NCI-H2107 treated with DMSO at 0.1 percent for 48 hours (cell line): ENCODE measurements around the gene APOBEC3C.
"Not testable (repeated sequence)": the region's sequence is repeated elsewhere in the genome, so short reads cannot be mapped to it uniquely, and the experiment has no call there.

ENCODE experiments used
- DNase-seq: peaks from one replicate; lab custom pipeline; 2025; ENCODE audit not compliant: unreplicated experiment; lab: John Stamatoyannopoulos, UW

Gene APOBEC3C

DNA sequence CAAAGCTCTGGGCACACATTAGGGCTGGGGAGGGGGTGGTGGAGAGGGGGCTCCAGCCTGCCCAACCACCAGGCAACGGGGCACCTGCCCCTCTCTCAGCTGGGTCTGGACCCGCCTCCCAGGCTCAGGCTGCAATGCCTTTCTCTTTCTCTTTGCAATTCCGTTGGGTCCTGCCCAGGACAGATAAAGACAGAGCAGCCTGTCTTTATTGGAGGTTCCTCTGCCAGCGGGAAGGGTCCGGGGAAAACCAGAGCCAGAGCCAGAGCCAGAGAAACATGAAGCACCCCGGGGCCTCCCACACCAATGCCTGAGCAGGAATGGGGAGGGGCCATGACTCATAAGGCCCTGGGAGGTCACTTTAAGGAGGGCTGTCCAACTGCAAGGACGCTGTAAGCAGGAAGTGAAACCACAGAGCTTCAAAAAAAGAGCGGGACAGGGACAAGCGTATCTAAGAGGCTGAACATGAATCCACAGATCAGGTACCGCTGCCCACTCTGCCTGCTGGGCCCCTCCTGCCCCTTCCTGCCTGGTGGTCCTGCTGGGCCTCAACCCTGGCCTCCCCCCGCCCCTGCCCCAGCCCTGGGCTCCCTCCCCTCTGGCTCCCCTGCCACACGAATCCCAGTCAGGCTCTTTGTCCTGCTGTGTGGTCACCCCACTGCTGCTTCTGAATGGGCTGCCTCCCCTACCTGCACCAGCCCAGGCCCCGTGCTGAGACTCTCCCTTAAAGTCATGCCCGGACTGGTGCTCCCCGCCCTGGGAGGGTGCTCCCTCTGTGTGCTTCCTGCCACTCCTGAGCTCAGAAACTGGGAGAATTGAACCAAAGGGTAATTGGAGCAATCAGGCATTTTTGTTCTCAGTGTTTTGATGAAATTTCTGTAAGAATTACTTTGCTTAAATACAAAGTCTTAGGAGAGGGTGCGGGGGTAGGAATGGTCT, 31.8 kb upstream of the APOBEC3C start, which contains the start of gene APOBEC3B:
APOBEC3B (plus strand) TSS at position 356 of the 936 bp plus-strand sequence; CDS start at position 463, 107 bp downstream.
- peak; percentile 60 for DNase-seq

DNA sequence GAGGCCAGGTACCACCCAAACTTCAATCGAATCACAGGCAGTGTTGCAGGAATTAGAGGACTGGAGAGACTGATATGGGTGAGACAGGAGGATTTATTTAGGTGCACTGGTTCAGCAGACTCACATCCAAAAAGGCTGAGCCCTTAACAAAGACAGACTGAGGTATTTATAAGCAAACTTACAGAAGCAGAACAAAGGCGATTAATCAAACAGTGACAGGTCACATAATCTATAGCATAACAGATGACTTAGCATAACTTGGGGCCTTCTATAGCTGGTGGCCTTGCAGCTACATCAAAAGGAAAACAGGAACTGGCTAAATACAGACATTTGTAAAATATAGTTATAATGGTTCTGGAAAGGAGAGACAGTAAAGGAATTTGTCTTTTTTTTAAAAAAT, 29.8 kb upstream of the APOBEC3C start:
- DNase-seq, result no peak

DNA sequence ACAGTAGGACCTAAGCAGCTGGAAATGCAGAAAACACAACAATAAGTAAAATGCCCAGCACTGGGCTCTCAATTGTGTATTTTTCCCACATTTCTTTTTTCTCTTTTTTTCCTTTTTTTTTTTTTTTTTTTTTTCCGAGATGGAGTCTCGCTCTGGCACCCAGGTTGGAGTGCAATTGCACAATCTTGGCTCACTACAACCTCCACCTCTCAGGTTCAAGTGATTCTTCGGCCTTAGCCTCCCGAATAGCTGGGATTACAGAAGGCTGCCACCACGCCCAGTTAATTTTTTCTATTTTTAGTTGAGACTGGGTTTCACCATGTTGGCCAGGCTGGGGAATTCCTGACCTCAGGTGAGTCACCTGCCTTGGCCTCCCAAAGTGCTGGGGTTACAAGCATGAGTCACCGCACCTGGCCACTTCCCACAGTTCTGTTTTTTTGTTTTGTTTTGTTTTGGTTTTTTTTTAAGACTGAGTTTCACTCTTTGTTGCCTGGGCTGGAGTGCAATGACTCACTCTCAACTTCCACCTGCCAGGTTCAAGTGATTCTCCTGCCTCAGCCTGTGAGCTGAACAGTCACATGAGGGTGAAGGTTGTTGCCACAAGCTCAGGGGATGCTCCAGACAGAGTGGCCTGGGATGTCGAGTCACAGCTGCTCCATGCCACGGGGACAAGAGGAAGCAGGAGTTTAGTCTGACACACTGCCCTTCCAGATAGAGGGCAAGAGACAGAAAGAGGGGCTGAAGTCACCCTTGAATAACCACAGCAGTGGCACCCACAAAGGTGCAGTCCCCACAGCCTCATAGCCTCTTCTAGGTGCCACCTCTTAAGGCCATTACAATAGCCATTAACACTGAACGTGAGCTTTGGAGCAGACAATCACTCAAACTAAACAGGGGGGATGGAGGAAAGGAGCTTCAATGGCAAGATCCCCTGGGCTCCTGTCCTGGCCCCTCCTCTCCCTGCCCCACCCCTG, 29.0 kb upstream of the APOBEC3C start:
- peak; percentile 85 for DNase-seq

DNA sequence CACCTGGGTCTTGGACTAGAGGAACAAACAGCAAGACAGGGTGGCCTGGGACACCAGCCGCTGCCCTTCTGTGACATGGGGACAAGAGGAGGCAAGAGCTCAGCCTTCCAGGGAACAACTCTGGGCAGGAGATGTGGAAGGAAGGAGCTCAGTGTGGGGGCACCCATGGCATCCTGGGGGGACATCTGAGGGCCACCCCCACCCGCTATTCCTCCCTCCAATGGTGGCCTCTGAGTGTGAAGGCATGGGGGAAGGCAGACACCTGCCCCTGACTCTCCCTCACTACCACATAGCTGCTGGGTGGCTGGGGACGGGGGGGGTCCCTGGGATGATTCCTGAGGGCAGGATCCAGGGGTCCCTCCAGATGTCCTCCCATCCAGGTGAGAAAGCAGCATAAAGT, 27.4 kb upstream of the APOBEC3C start:
- no peak for DNase-seq

DNA sequence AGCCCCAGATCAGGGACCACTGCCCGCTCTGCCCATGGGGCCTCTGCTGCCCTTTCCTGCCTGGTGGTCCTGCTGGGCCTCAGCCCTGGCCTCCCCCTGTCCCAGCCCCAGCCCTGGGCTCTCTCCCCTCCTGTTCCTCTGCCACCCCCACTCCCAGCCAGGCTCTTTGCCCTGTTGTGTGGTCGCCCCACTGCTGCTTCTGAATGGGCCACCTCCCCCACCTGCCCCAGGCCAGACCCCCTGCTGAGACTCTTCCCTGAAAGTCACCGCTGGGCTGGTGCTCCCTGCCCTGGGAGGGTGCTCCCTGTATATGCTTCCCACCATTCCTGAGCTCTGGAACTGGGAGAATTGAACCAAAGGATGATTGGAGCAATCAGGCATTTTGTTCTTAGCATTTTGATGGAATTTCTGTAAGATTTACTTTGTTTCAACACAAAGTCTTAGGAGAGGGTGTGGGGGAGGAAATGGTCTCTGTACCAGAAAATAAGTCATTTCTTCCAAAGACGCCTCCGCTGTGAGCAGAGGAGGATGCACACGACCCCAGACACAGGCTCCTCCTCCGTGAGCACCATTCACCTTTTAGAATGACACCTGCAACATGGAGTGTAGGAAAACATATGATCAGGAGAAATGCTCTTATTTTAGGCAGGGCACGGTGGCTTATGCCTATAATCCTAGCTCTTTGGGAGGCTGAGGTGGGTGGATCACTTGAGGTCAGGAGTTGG, 26.7 kb upstream of the APOBEC3C start:
- DNase-seq, result no peak

DNA sequence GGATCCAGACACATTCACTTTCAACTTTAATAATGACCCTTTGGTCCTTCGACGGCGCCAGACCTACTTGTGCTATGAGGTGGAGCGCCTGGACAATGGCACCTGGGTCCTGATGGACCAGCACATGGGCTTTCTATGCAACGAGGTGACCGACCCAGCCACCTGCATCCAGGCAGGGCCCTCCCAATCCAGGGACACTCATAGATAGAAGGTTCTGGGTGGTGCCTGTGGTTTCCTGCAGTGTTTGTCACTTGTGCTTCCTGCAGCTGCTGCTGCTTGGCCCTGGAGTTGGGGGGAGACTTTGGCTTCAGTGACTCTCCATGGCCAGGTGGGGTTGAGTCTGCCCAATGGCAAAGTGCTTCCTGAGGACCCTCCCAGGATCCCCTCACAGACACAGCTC, 24.6 kb upstream of the APOBEC3C start:
- DNase-seq, result no peak

DNA sequence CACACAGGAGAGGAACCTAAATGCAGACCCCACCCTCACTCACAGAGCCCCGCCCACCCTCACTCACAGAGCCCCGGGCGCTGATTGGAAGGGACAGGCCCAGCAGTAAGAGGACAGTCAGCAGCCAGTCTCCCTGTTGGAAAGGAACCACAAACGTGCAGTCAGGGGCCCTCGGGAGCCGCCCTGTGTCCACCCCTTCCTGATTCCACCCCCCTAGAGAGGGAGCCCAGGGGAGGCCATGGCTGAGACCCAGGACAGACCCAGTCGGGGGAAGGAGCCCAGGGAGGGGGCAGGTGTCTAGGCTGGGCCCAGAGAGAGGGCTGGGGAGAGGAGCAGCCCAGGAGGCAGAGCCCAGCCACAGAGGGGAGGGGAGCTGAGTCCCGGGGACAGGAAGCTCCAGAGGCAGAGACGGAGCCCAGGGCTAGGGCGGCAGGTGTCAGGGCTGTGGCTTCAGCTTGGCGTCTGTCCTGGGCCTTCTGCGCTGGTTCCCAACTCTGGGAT, 21.1 kb upstream of the APOBEC3C start:
- DNase-seq, result not testable (repeated sequence)

DNA sequence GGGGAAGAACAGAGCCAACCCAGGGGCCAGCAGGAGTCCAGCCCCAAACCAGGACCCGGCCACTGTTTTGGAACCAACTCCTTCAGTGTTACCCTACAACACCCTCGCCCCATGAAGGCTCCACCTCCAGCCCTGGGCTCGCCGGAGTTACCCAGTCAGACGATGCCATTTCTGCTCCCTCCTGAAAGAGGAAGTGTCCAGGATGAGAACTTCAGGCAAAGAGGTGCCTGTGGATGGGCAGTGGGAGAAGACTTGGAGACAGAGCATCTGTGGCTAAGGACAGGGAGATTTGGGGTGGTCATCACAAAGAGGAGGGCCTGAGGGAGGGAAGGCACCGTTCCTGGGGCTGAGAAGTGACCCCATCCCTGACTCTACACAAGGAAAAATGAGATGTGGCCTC, 18.0 kb upstream of the APOBEC3C start:
- no peak for DNase-seq

DNA sequence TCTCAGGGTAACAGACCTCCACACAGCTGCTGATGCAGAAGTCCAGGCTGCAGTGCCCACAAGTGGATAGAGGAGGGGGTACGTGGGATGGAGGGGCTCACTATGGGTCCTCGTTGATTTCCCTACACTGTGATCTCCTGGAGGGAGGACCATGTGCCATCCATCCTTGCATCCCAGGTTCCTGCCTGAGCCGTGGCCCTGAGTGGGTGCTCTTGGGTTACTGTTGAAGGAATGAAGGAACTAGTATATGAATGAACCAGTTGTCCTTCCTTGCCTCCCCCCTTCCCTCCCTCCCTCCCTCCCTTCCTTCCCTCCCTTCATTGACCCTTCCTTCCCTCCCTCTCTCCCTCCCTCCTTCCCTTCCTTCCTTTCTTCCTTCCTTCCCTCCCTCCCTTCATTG, 16.5 kb upstream of the APOBEC3C start:
- DNase-seq, result no peak

DNA sequence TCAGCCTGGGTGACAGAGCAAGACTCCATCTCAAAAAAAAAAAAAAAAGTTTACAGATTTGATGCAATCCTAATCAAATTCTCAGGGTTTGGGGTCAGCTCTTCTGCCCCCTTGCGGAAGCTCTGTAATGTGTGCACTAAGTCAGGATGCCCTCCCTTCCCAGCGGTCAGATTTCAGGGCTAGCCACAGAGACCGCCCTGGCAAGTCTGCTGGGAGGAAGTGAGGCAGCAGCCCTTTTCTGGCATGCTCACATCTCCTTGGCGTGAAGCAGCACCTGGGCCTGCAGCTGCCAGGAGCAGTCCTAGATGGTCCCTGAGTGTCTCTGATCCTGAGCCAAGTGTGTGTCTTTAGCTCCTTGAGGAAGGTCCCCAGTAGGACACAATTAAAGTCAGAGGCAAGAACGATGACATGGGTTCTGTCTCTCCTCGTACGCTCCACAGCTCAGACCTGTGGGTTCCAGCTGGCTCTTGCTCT, 10.9 kb upstream of the APOBEC3C start:
- DNase-seq, result peak; percentile 76

DNA sequence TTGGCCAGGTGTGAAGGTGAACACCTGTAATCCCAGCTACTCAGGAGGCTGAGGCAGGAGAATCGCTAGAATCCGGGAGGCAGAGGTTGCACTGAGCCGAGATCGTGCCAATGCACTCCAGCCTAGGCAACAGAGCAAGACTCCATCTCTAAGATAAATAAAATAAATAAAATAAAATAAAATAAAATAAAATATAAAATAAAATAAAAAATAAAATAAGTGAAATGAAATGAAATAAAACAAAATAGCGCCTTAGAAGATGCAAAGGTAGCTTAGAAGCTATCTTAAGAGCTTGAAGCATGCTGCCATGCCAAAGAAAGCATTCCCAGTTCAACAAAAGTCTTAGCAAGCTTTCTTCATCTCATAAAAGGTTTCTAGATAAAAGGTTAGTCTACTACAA, 6.9 kb upstream of the APOBEC3C start:
- no peak for DNase-seq

DNA sequence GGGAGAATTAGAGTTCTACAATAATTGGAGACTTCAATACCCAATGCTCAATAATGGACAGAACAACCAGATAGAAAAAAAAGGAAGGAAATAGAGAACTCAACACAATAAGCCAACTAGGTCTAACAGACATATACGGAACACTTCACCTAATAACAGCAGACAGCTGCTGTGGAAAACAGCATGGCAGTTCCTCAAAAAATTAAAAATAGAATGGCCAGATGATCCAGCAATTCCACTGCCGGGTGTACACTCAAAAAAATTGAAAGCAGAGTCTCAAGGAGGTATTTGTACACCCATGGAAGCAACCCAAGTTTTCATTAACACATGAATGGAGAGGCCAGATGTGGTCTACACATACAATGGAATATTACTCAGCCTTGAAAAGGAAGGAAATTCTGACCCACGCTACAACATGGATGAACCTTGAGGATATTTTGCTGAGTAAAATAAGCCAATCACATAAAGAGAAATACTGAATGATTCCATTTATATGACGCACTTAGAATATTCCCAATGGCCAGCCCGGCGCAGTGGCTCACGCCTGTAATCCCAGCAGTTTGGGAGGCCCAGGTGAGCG, 5.7 kb upstream of the APOBEC3C start:
- not testable (repeated sequence) for DNase-seq

DNA sequence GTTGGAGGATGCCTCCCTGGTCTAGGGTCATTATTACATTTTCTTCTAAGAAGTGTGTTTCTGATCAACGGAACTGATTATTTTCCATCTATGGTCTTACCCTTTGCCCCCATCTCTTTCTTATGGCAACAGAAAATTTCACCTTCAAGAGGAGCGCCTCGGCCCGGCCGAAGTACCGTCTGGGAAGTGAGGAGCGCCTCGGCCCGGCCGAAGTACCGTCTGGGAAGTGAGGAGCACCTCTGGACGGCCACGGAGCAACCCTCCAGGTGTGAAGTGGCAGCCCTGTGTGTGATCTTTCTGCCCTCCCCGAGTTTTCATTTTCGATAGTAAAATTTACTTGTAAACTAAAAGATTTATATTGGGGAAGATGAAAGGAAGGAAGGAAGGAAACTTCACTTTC, 3.1 kb upstream of the APOBEC3C start:
- DNase-seq, result no peak

DNA sequence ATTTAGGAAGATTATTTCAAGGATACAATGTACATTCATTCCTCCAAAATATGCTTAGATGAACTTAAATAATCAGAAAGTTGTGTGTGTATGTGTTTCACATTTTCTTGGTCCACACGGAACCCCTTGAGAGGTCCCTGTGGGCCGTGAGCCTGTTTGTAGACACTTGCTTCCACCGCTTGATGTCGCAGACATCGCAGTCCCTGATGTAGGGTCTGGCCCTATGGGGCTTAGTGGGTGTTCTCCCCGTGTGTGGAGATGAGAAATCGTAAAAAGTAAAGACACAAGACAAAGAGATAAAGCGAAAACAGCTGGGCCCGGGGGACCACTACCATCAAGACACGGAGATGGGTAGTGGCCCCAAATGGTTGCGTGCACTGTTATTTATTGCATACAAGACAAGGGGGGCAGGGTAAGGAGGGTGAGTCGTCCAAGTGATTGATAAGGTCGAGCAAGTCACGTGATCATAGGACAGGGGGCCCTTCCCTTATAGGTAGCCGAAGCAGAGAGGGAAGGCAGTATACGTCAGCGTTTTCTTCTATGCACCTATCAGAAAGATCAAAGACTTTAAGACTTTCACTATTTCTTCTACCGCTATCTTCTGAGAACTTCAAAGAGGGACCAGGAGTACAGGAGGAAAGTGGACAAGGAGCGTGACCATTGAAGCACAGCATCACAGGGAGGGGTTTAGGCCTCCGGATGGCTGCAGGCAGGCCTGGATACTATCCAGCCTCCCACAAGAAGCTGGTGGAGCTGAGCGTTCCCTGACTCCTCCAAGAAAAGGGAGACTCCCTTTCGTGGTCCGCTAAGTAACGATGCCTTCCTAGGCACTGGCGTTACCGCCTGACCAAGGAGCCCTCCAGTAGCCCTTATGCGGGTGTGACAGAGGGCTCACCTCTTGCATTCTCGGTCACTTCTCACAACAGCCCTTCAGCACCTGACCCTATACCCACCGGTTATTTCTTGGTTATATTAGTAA, 1.2 kb upstream of the APOBEC3C start:
- DNase-seq, result no peak

DNA sequence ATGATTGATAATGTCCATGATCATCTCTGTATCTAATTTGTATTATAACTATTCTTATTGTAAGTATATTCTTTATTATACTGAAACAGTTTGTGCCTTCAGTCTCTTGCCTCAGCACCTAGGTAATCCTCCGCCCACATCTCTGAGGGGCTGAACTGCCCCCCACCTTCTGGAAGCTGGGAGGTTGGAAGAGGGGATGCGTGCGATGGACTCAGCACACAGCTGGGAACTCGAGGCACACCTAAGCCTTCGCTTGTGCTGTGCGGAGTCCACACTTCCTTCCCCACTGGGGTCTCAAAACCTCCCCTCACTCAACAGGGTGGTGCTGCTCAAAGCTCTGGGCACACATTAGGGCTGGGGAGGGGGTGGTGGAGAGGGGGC, 506 bp upstream of the APOBEC3C start:
- DNase-seq, result not testable (repeated sequence)

DNA sequence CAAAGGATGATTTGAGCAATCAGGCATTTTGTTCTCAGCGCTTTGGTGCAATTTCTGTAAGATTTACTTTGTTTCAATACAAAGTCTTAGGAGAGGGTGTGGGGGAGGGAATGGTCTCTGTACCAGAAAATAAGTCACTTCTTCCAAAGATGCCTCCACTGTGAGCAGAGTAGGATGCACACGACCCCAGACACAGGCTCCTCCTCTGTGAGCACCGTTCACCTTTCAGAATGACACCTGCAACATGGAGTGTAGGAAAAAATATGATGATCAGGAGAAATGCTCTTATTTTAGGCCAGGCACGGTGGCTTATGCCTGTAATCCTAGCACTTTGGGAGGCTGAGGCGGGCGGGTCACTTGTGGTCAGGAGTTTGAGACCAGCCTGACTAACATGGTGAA, 665 bp downstream of the APOBEC3C start:
- DNase-seq, result not testable (repeated sequence)

DNA sequence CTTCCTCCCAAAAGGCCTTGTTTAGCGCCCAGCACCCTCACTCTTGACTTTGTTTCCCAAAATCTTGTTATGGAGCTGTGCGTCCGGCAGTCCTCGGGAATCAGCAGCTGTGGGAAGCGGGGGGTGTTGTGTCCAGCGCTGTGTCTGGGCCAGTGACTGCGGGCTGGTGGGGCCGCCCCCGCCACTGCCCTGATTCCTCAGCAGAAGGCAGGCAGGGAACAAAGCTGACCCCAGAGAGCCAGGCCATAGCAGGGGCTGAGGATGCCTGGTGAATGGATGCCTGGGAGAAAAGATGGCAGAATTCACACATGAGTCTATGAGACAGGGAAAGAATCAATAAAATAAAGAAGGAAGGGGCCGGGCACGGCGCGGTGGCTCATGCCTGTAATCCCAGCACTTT, 2.5 kb downstream of the APOBEC3C start:
- DNase-seq, result no peak

DNA sequence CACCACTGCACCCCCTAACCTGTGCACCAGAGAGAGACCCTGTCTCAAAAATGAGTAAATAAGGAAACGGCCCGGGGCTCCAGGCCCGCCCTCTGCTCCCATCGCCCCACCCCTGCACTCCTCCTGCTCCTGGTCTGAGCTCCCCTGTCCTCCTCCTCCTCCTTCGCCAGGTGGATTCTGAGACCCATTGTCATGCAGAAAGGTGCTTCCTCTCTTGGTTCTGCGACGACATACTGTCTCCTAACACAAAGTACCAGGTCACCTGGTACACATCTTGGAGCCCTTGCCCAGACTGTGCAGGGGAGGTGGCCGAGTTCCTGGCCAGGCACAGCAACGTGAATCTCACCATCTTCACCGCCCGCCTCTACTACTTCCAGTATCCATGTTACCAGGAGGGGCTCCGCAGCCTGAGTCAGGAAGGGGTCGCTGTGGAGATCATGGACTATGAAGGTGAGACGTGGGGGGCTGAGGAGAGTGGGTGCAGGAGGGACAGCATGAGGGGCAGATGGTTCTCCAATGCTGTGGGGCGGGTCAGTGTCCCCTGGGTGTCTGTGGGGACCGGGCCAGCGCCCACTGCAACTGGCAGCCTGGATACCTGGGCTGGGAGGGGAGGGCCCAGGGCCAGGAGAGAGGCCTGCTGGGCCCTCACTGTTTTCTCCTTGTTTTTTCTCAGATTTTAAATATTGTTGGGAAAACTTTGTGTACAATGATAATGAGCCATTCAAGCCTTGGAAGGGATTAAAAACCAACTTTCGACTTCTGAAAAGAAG, 3.7 kb downstream of the APOBEC3C start:
- DNase-seq, result no peak
